Upper lobe of left lung (tissue), 6 donors: ENCODE results near the gene SSTR3. TPM values are rescaled to one million over a fixed set of nuclear protein-coding genes. Genes with fewer than 3 reads are reported as not detected.
A peak's percentile ranks its signal among the peaks of the same experiment; 100 is the strongest.

Experiments
- ATAC-seq, 2 donors: fragments of 200-7000 bp; cut with Tn5 transposase; one replicate each; pipeline ENCODE4 v1.9.1; 2022; ENCODE audit warnings: mild to moderate bottlenecking in 2 of 2, moderate library complexity in 2 of 2; ENCODE audit not compliant: low FRiP score in 2 of 2
- DNase-seq, 2 donors: peaks; one replicate each; pipeline ENCODE4 v3.0.0-alpha.2; 2019 to 2020
- H3K27ac ChIP-seq, 4 donors: fragments of 200-600 bp; sonication (generic); one replicate each; pipeline ENCODE4 v1.5.1; 2016 to 2019
- H3K27me3 ChIP-seq, 4 donors: fragments of 200-600 bp; sonication (generic); one replicate each; pipeline ENCODE4 v1.5.1; 2017 to 2019
- H3K36me3 ChIP-seq, 4 donors: fragments of 200-600 bp; sonication (generic); one replicate each; pipeline ENCODE4 v1.5.1; 2016 to 2019
- H3K4me1 ChIP-seq, 4 donors: fragments of 200-600 bp; sonication (generic); one replicate each; pipeline ENCODE4 v1.5.1; 2018 to 2019
- H3K4me3 ChIP-seq, 4 donors: fragments of 200-600 bp; sonication (generic); one replicate each; pipeline ENCODE4 v1.5.1; 2017 to 2019; ENCODE audit warnings: mild to moderate bottlenecking in 2 of 4, moderate library complexity in 1 of 4
- H3K9me3 ChIP-seq, 4 donors: fragments of 200-600 bp; sonication (generic); one replicate each; pipeline ENCODE4 v1.5.1; 2018 to 2019
- CTCF ChIP-seq, 6 experiments: fragments of 450-650 bp in 4 of 6; fragments of 200-600 bp in 2 of 6; sonication (generic) in 2 of 6; IDR thresholded peaks; one replicate each; pipeline ENCODE4 v1.5.1; 2016 to 2019; ENCODE audit warnings: antibody characterized with exemption in 6 of 6
- EP300 ChIP-seq, 4 donors: sonication (generic); formaldehyde crosslinking; IDR thresholded peaks; one replicate each; pipeline ENCODE4 v1.5.1; 2017; ENCODE audit warnings: antibody characterized with exemption in 4 of 4, control low read depth in 2 of 4
- POLR2A ChIP-seq, 4 donors: fragments of 450-650 bp; IDR thresholded peaks; one replicate each; pipeline ENCODE4 v1.5.1; 2016 to 2017; ENCODE audit warnings: antibody characterized with exemption in 4 of 4, mild to moderate bottlenecking in 2 of 4
- POLR2AphosphoS5 ChIP-seq, 2 donors: sonication (generic); formaldehyde crosslinking; IDR thresholded peaks; one replicate each; pipeline ENCODE4 v1.5.1; 2017; ENCODE audit warnings: antibody characterized with exemption in 2 of 2
- WGBS, 2 donors: methylation state at CpG; one replicate each; pipeline ENCODE4 v1.1.5; 2017 to 2018; 5-methylcytosine and 5-hydroxymethylcytosine counted together
- total RNA-seq, 6 donors: library from RNA; depleted of rRNA in 4 of 6; stranded (reverse); fragments of >200 nt in 4 of 6; gene quantifications; one replicate each; pipeline versions ENCODE4 v1.1.0 to v1.2.1, GENCODE V29; 2016 to 2021
- donor health status: DM: no; HTN: no; CAD: no; lungs with moderate emphysema.
- donor health status: DM: no; HTN: yes; CAD: no; lungs with severe emphysema.

Gene SSTR3
- under 1 TPM in 2 of 6 donors, not detected in 4; 0.06 to 0.13 TPM for total RNA-seq

- H3K27ac ChIP-seq: no peak within 1 kb of the TSS
- WGBS, 2 donors: 30 to 34% methylated on average over 14 to 22 of the region's 23 CpGs
- no peaks in the 10 kb centered on the region for H3K36me3 ChIP-seq
- H3K9me3 ChIP-seq: no peaks in the 10 kb centered on the region
- H3K27me3 ChIP-seq: no peaks in the 10 kb centered on the region
- DNase-seq: peak in 1 of 2 donors; percentile 75
- no peaks in the 10 kb centered on the region for H3K4me1 ChIP-seq
- no peak within 1 kb of the TSS for H3K4me3 ChIP-seq
- TF ChIP-seq POLR2A (IDR thresholded peaks at IDR 0.05) (no peak), POLR2AphosphoS5 (IDR thresholded peaks at IDR 0.05) (no peak), CTCF (IDR thresholded peaks at IDR 0.05) (no peak), EP300 (IDR thresholded peaks at IDR 0.05) (no peak)
- peak in 1 of 2 donors; percentile 27 for ATAC-seq
Measured at GRCh38 chr22:37212174-37212906, at the start of gene SSTR3. TSS of gene SSTR3 (minus strand) at chr22:37212477. CDS start at chr22:37207803, 4,674 bp downstream.

DNA sequence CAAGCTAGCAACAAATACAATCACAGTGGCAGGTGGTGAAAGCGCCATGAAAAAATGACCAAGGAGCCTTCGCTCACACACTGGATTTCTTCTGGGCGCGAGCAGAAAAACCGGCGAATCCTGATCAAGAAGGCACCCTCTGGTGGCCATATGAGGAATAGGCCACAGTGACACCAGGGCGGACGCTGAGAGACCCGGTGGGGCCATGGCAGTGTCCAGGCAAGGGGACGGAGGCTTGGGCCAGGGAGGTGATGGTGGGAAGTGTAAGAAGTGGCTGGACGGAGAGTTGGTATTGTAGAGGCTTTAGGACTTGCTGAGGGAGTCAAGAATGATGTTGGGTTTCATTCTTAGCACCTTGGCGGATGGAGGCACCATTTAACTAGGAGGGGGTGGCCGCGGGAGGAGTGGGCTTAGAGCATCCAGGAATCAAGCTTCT, 48.6 kb upstream of the SSTR3 start:
- TF ChIP-seq POLR2AphosphoS5 (IDR thresholded peaks at IDR 0.05) (no peak), EP300 (IDR thresholded peaks at IDR 0.05) (no peak), POLR2A (IDR thresholded peaks at IDR 0.05) (no peak), CTCF (IDR thresholded peaks at IDR 0.05) (peak; percentile 84 to 95 (median 86))
- peaks cover 0 to 5% (median 0%) of the 10 kb centered on the region in 4 donors for H3K27me3 ChIP-seq
- H3K36me3 ChIP-seq: no peaks in the 10 kb centered on the region
- DNase-seq (peak in 1 of 2 donors; percentile 71), ATAC-seq (peak; percentile 77 to 88)
- H3K4me1 ChIP-seq: peaks cover 4 to 9% (median 6%) of the 10 kb centered on the region in 4 donors
- 22 to 23% methylated on average over 14 of the region's 14 CpGs for WGBS, 2 donors
- no peak overlapping the region for H3K27ac ChIP-seq
- H3K4me3 ChIP-seq: no peak overlapping the region
- H3K9me3 ChIP-seq: peaks cover 0 to 13% (median 7%) of the 10 kb centered on the region in 4 donors

- peaks cover 0 to 13% (median 7%) of the 10 kb centered on the region in 4 donors for H3K9me3 ChIP-seq
- TF ChIP-seq EP300 (IDR thresholded peaks at IDR 0.05) (no peak), CTCF (IDR thresholded peaks at IDR 0.05) (no peak), POLR2A (IDR thresholded peaks at IDR 0.05) (no peak), POLR2AphosphoS5 (IDR thresholded peaks at IDR 0.05) (no peak)
- no peaks in the 10 kb centered on the region for H3K36me3 ChIP-seq
- H3K4me3 ChIP-seq: no peak overlapping the region
- H3K27ac ChIP-seq: no peak overlapping the region
- WGBS, 2 donors: 47 to 57% methylated on average over 7 to 15 of the region's 15 CpGs
- DNase-seq (no peak), ATAC-seq (no peak)
- H3K4me1 ChIP-seq: peaks cover 4 to 9% (median 6%) of the 10 kb centered on the region in 4 donors
- peaks cover 0 to 5% (median 0%) of the 10 kb centered on the region in 4 donors for H3K27me3 ChIP-seq
Measured at GRCh38 chr22:37260155-37260795, 48.0 kb upstream of the SSTR3 start.

GRCh38 chr22:37259540-37260029, 47.3 kb upstream of the SSTR3 start:
- no peak for TF ChIP-seq EP300 (IDR thresholded peaks at IDR 0.05)
- peak in 5 of 6 experiments; percentile 7 to 33 (median 29) for TF ChIP-seq CTCF (IDR thresholded peaks at IDR 0.05)
- TF ChIP-seq POLR2A (IDR thresholded peaks at IDR 0.05): no peak
- TF ChIP-seq POLR2AphosphoS5 (IDR thresholded peaks at IDR 0.05): no peak
- H3K9me3 ChIP-seq: peaks cover 0 to 12% (median 5%) of the 10 kb centered on the region in 4 donors
- DNase-seq (no peak), ATAC-seq (peak; percentile 24 to 55)
- 5 to 8% methylated on average over 18 to 23 of the region's 23 CpGs for WGBS, 2 donors
- H3K4me1 ChIP-seq: peaks cover 4 to 9% (median 6%) of the 10 kb centered on the region in 4 donors
- H3K4me3 ChIP-seq: no peak overlapping the region
- H3K27me3 ChIP-seq: peaks cover 0 to 5% (median 0%) of the 10 kb centered on the region in 4 donors
- no peak overlapping the region for H3K27ac ChIP-seq
- no peaks in the 10 kb centered on the region for H3K36me3 ChIP-seq
